HG03045 (cell line): ENCODE measurements around the gene IL22RA1.

Experiments used
- ATAC-seq: cut with Tn5 transposase; IDR thresholded peaks from one replicate; pipeline ENCODE4 v1.9.1; 2021; ENCODE audit warnings: mild to moderate bottlenecking, moderate library complexity; ENCODE audit not compliant: unreplicated experiment

The IL22RA1 gene

DNA sequence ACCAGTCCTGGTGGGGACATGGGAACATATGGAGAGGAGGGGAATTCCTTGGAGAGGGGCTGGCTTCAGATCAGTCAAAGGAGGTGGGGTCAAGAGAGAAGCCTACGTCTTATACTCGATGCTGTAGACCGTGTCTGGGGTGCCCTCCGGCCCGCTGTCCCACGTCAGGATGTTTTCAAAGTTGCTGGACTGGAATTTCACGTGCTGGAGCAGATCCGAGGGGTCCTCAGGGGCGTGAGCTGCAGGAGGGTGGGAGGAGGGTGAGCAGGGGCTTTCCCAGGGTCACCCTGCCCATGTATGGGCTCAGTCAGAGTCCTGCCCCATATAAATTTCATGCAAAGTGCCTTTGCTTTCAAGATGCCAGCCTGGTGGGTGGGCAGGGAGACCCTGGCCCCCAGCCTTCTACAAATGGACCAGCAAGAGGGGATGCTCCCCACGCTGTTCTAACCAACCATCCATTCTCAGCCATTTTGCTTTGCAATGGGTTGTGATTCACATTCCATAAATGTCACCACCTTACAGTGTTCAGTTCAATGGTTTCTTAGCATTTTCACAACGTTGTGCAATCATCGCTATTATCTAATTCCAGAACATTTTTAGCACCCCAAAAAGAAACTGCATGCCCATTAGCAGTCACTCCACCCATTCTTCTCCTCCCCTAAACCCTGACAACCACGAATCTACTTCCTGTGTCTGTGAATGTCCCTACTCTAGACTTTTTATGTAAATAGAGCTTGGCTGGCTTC lies 4.3 kb downstream of the IL22RA1 start:
- no peak for ATAC-seq

DNA sequence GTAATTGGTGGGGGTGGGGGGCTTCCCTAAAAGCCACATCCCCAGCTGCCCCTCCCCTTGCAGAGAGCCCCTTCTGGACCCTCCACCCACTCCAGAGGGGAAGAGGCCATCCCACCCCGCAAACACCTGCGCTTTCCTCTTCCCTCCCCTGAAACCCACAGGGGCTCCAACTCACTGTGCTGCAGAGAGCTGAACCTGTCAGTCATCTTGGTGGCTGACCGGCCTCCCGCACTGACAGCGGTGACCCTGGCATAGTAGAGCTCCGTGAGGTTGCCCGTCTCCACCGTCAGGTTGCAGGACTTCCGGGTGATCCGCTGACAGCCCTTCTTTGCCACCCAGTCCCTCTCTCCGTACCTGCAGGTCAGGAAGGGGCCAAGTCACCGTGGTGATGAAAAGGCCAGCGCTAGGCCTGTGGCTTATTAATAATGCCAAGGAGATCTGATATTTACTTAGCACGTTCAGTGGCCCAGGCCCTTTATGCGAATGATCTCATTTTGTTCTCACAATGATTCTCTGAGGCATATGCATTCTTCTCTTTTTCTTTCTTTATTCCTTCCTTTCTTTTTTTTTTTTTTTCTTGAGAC lies 5.9 kb downstream of the IL22RA1 start:
- ATAC-seq, result no peak

DNA sequence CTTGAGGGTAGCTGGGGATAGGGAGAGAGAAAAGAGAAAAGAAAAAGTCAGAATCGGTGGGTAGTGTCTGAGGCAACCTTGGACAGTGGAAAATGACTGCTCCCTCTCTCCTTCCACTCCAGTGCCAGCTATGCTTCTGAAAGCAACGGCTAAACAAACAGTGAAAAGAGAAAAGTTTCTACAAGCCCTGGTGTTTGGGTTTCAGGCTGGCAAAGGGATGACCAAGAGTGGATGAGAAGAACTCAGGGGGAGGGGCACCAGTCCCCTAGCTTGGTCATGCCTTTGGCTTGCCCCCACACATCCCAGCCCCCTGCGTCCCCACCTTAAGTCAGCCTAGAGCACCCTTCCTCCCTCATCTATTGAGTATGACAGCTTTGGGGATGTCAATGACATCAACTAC lies 8.6 kb downstream of the IL22RA1 start:
- no peak for ATAC-seq

DNA sequence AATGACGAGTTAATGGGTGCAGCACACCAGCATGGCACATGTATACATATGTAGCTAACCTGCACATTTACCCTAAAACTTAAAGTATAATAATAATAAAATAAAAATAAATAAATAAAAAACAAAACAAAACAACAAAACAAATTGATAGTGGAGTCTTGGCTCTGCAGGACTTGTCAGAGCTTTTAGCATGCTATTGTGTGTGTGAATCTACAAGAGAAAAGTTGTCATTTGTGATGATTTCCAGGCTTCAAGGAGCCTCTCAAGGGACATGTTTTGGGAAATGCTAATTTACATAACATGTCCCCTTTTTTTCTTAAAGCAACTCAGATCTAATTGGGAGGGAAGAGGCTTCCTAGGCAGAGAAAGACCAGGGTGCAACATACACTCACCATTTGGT lies 9.1 kb downstream of the IL22RA1 start:
- no peak for ATAC-seq

DNA sequence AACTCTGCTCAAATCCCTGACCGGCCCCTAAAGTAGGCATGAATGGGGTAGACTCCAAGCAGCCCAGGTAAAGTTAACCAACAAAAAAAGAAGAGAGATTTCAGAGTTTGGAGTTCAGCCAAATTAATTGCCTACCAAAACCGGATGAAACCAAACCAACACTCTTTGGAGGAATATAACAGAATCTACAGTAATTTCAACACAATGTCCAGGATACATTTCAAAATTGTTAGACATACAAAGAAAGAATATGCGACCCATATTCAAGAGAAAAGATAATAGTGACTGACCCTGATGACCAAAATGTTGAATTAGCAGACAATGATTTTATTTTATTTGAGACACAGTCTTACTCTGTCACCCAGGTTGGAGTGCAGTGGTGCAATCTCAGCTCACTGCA lies 12.6 kb downstream of the IL22RA1 start:
- ATAC-seq, result no peak

DNA sequence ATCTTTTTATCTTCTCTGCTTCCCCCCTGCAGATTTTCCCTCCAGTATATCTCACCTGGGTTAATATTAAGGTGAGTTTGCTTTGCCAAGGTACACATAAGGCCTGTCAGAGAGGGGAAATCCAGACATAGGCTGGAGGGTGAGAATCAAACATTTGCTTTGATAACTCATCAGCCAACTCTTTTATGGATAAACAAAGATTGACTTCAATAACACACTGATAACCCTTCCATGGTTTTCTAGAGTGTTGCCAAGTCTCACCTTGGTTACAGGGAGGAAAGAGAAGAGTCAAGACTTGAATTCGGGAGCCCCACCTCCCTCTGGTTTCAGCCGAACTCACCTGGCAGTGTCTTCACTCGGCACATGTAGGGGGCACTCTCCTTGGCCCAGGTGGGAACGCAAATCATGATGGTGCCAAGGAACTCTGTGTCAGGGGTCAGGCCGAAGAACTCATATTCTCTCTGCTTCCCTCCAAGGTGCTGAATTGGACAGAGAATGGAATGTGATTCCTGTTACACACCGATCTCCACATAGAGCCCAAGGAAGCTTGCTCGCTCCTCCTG lies 15.1 kb downstream of the IL22RA1 start:
- ATAC-seq, result no peak

DNA sequence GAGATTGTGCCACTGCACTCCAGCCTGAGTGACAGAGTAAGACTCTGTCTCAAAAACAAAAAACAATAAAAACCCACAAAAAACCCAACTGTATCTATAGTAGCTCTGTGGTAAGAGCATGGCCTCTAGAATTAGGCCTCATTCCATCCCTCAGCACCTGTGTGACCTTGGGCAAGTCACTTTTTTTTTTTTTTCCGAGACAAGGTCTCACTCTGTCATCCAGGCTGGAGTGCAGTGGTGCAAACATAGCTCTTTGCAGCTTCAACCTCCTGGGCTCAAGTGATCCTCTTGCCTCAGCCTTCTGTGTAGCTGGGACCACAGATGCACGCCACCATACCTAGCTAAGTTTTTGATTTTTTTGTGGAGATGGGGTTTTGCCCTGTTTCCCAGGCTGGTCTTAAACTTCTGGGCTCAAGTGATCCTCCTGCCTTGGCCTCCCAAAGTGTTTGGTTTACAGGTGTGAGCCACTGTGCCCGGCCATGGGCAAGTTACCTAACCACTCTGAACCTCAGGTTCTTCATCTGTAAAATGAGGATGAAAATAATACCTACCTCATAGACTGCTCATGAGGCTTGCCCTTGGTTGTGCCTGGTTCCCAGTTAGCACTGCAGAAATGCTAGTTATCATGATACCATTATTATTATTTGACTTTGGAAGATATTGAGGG lies 15.7 kb downstream of the IL22RA1 start:
- ATAC-seq, result no peak

DNA sequence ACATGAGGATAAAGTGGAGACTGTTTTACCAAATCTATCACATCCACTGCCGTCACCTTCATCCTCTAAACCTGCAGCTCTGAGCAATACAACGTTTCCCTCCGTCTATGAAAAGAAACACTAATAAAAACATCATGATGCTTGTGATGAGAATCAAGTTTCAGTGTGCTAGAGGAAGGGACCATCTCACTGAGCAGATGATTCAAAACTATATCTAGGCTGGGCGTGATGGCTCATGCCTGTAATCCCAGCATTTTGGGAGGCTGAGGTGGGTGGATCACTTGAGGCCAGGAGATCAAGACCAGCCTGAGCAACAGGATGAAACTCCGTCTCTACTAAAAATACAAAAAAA lies 16.3 kb downstream of the IL22RA1 start:
- no peak for ATAC-seq

DNA sequence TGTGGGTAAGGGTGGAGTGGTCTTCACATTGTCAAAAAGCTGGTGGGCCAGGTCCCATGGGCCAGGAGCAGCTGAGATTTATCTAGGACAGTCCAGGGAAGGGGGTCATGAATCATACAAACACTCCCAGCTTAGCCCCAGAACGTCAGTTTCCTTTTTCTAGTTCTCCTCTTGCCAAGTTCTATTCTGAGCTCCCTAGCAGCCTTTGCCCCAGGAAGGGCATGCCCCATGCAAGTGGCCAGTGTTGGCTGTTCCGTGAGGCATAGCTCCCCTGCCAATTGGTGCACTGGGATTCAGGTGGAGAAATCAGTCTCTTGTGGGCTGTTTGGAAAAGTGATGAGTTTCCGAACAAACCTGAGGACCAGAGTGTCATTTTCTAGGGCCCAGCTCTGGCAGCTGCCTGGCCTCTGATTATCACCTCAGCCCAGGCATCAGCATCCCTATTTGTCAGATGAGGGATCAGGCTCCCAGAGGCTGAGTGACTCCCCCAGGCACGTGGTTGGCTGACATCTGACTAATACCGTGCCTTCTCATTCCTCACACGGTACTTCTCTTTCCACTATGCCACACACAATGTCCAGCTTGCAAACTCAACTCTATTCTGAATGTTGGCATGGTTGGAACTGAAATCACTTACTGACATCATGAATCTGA lies 16.8 kb downstream of the IL22RA1 start:
- ATAC-seq, result no peak

DNA sequence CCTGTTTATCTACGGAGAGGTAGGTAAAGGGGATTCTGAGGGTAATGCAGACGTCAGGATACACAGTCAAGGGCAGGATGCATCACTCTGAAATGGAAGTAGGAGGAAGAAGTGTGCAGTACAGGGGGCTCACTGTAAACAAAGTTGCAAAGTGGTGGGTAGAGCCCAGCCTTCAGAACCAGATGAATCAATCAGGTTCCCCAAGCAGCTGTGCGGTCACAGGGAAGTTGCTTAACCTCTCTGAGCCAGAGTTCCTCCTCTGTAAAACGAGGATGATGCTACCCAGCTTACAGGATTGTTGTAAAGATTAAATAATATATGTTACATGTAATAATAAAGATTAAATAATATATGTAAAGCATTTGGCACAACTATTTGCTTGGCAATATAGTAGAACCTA lies 17.5 kb downstream of the IL22RA1 start:
- no peak for ATAC-seq

DNA sequence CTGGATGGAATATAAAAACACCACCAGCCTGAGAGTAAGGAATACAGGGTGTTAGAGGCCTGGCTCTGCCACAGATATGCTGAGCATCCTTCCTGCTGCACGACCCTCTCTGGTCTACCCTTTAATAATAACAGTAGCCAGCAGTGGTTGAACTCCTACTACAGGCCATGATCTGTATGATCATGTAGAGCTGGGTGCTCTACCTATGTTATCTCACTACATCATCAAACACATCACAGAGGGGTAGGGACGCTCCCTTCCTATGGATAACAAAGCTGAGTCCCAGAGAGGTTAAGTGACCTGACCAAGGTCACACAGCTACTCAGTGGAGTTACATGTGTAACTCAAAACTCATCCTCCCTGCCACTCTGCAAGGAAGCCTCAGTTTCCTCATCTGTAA lies 18.0 kb downstream of the IL22RA1 start:
- ATAC-seq, result no peak

DNA sequence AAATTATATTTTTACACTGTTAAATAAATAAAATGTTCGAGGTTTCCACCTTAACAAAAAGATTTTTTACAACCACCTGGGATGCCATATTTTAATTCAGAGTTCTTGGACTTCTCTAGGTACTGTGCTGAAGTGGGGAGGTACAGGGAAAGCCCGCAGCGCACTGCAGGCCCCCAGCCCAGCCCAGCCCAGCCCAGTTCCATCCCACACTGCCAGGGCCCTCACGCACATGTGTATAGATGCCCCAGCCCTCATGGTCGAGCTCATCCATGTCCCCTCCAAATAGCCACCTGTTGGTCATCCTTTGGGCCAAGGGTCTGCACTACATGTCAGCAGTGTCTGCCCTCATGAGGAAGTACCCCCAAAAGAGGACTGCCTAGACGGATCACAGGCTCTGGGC lies 19.3 kb downstream of the IL22RA1 start:
- no peak for ATAC-seq

DNA sequence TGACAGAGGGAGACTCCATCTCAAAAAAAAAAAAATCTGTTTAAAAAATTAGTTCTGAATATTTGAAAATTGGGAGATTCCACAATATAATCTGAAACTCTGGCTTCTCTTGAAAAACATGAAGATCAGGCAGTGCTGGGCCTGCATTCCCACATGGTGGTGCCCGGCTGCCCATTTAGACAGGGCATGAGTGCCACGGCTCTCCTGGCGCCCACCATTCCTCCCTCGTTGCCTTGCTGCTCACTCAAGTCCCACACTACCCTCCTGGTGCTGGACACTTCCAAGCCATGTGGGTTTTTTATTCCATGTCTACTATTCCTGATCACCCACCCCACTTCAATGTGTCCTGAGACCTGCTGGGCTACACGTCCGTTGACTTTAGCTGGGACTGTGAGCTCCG lies 20.2 kb downstream of the IL22RA1 start:
- no peak for ATAC-seq

DNA sequence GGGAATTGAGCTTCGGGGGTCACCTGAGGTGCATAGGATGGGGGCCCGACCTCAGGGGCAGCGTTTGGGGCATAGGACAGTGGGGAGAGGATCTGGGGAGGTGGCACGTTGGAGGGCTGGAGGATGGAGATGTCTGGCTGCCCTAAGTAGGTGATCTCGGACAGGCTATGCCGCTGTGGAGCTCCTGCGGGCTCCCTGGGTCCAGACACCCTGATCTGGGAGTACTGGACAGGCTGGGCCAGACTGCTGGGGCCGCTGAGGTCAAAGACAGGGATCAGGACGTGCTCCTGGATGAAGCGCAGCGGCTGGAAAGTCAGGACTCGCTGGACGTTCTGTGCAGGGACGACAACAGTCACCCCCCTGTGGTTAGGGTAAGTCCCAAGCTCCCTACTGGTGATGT lies 21.5 kb downstream of the IL22RA1 start:
- ATAC-seq, result no peak

DNA sequence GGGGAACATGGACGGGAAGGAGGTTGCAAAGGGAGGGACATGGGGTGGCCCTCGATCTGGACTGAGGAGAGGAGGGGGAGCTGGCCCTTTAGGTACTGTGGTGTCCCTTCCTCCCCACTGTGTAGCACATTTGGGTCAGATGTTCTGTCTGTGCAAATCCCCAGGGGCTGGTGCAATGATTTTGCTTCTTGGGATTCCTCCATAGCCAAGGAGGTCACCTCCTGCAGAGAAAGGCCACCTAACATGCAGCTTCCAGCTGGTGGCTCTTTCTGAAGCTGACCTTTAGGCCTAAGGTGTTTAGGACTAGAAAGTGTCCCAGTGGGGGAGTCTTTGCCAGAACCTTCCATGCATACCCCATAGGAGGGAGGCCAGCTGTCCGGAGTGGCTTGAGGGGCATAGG lies 22.0 kb downstream of the IL22RA1 start:
- ATAC-seq, result no peak

DNA sequence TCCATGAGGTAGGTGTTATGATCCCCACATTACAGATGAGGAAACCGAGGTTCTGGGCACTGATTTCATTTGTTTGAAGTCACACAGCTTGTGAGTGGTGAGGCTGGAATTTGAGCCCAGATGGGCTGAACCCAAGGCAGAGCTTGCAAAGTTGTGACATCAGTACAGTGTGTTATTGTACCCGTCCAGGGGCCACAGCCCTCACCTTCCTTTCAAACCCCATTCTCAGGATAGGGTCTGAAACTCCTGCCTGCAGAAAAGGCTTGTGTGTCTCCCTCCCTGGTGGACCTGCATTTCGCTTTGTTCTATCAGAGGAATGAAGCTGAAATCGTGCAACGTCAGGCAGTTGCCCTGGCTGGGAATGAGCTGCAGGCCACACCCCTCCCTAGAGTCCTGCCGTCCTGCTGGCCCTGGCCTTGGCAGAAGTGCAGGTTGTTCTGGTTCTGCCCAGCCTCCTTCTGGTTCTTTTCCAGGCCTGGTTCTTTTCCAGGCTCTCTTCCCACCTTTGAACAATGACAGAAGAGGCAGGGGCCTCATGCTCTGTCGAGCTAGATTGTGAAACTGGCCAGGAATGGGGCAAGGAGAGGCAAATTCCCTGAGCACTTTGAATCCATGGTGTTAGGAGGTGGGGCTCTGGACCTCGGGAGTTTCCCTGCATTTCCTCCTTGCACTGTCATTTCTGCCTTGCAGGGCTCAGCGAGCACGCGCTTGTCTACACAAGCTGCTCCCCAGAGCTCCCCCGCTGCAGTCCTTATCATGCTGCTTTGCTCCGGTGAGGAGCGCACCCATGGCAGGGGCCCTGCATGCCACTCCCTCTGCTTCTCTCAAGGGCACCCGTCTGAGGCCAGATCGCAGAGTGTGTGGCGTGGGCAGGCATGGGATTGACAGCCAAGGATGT lies 22.8 kb downstream of the IL22RA1 start:
- ATAC-seq, result no peak

DNA sequence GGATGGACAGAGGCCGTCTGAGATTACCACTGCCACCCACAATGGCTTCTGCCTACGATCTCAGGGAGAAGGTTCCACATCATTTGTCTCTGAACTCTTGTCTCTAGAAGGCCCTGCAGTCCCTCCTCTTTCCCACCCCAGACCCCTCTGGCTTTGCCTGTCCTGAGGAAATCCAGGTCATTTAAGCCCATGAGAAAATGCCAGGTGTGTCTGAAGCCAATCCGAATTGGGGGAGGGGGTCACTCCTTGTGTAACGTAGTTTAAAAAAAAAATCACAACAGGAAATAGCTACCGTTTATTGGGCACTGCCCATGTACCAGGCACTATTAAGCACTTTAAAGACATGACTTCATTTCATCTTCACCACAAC lies 23.5 kb downstream of the IL22RA1 start:
- no peak for ATAC-seq

DNA sequence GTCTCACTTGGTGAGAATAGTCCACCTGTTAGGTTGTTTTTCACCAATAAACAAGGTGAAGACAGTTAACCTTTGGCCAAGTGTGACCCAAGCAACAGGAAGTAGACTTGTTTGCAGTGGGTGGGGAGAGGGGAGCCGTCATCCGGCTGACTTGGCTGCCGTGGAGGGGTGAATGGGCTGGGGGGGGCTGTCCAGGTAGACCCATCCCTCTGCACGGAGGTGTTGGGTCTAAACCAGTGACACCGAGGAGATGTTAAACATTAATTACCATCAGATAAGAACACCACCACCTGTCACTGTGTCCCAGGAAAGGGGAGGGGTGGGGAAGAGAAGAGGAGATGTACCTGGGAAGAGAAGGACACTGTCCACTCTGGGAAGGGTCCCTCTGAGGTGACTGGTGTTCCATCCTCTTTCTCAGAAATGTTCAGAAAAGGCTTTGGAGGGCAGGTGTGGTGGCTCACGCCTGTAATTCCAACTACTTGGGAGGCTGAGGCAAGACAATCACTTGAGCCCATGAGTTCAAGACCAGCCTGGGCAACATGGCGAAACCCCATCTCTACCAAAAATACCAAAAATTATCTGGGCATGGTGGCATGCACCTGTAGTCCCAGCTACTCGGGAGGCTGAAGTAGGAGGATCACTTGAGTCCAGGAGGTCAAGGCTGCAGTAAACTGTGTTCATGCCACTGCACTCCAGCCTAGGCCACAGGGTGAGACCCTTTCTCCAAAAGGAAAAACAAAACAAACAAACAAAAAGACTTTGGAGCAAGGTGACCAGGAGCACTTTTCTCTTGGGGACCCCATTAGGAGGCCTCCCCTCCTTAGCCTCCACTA lies 24.3 kb downstream of the IL22RA1 start:
- no peak for ATAC-seq

DNA sequence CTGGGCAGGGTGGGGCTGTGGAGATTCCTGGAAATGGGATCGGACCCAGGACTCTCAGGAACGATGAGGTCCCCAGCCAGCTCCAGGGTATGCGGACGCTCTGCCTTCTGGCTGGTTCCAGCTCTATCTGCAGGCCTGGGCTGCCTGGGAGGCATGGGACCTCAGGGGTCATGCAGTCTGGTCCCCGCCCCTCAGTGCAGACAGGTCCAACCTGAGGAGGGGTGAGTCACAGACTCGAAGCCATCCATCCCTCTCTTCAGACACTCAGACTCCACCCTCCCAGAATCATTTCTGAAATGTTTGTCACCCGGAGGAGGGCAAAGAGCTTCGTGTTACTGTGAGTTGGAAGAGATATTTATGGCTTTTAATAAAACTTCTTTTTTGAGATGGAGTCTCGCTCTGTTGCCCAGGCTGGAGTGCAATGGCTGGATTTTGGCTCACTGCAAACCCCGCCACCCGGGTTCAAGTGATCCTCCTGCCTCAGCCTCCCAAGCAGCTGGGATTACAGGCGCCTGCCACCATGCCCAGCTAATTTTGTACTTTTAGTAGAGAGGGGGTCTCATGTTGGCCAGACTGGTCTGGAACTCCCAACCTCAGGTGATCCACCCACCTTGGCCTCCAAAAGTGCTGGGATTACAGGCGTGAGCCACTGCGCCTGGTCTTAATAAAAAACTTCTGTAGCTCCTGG lies 25.1 kb downstream of the IL22RA1 start:
- ATAC-seq, result no peak
